B cell (primary cell): ENCODE results near the gene ADCY1. TPM values are rescaled to one million over a fixed set of nuclear protein-coding genes. Genes with fewer than 3 reads are reported as not detected.

Source experiments
- ATAC-seq: fragments of 200-7000 bp; cut with Tn5 transposase; one replicate; pipeline ENCODE4 v1.10.0; 2021; ENCODE audit warnings: low read depth, mild to moderate bottlenecking, moderate number of reproducible peaks, moderate library complexity
- CTCF ChIA-PET: fragments of 350-600 bp; sonication (Branson Sonifier 250); formaldehyde crosslinking; loops from one replicate; lab custom pipeline; 2021; ENCODE audit warnings: antibody characterized with exemption, inconsistent platforms; lab: Charles Lee
- POLR2A ChIA-PET: fragments of 350-600 bp; sonication (Branson Sonifier 250); formaldehyde crosslinking; loops from one replicate; lab custom pipeline; 2021; ENCODE audit warnings: antibody characterized with exemption; lab: Charles Lee
- DNase-seq: peaks from one replicate; pipeline ENCODE4 v3.0.0; 2013
- H2AFZ ChIP-seq: 2 replicates; pipeline ENCODE4 v1.6.1; 2012; ENCODE audit warnings: mild to moderate bottlenecking, low read depth, low read length; ENCODE audit not compliant: insufficient read depth, poor library complexity, severe bottlenecking
- H3K27ac ChIP-seq, 2 donors: 1 replicate in 1 of 2; 2 replicates in 1 of 2; pipeline ENCODE4 v1.5.1; 2012 to 2013; ENCODE audit warnings: low read length in 2 of 2, mild to moderate bottlenecking in 2 of 2, moderate library complexity in 1 of 2
- H3K27me3 ChIP-seq, 4 experiments: fragments of 200-600 bp in 1 of 4; sonication (generic) in 1 of 4; replicated peaks in 1 of 4; 1 replicate in 2 of 4; 2 replicates in 2 of 4; pipeline versions ENCODE4 v1.6.1 to v1.7.0; 2013 to 2016; ENCODE audit warnings: low read length in 3 of 4, mild to moderate bottlenecking in 2 of 4, mixed read lengths in 1 of 4, moderate library complexity in 1 of 4; ENCODE audit not compliant: insufficient read depth in 4 of 4, control insufficient read depth in 3 of 4; ENCODE audit errors: control extremely low read depth in 1 of 4
- H3K36me3 ChIP-seq, 2 experiments: replicated peaks in 1 of 2; 1 replicate in 1 of 2; 2 replicates in 1 of 2; pipeline versions ENCODE4 v1.6.1 to v1.7.1; 2013; ENCODE audit warnings: low read length in 1 of 2; ENCODE audit not compliant: insufficient read depth in 2 of 2, control insufficient read depth in 1 of 2; ENCODE audit errors: control extremely low read depth in 1 of 2, extremely low read depth in 1 of 2
- H3K4me1 ChIP-seq, 2 donors: fragments of 200-600 bp in 1 of 2; sonication (generic) in 1 of 2; 1 replicate in 1 of 2; 2 replicates in 1 of 2; pipeline versions ENCODE4 v1.5.1 to v1.6.1; 2013 to 2017; ENCODE audit warnings: low read length in 2 of 2; ENCODE audit not compliant: control insufficient read depth in 2 of 2, insufficient read depth in 2 of 2
- H3K4me2 ChIP-seq: replicated peaks from 2 replicates; pipeline ENCODE3; 2012; ENCODE audit warnings: mild to moderate bottlenecking, low read depth, low read length; ENCODE audit not compliant: poor library complexity, severe bottlenecking
- H3K4me3 ChIP-seq, 5 experiments: fragments of 200-600 bp in 1 of 5; sonication (generic) in 1 of 5; 1 replicate in 3 of 5; 2 replicates in 2 of 5; pipeline versions ENCODE4 v1.5.1 to v1.7.0; 2011 to 2016; ENCODE audit warnings: low read length in 4 of 5, mild to moderate bottlenecking in 4 of 5, low read depth in 2 of 5, control low read depth in 1 of 5, moderate library complexity in 1 of 5; ENCODE audit not compliant: insufficient read depth in 1 of 5; ENCODE audit errors: control extremely low read depth in 1 of 5, extremely low read depth in 1 of 5
- H3K79me2 ChIP-seq: fragments of 200-600 bp; sonication (generic); one replicate; pipeline ENCODE4 v1.6.0; 2016; ENCODE audit warnings: low read length; ENCODE audit not compliant: control insufficient read depth, insufficient read depth
- H3K9ac ChIP-seq: fragments of 200-600 bp; sonication (generic); 2 replicates; pipeline ENCODE4 v1.6.1; 2017; ENCODE audit warnings: mild to moderate bottlenecking, low read length, moderate library complexity
- H3K9me3 ChIP-seq, 3 donors: one replicate each; pipeline versions ENCODE4 v1.6.1 to v1.7.1; 2013; ENCODE audit warnings: low read length in 2 of 3; ENCODE audit not compliant: control insufficient read depth in 2 of 3, insufficient read depth in 1 of 3; ENCODE audit errors: control extremely low read depth in 1 of 3
- H4K20me1 ChIP-seq: 2 replicates; pipeline ENCODE4 v1.6.0; 2012; ENCODE audit warnings: mild to moderate bottlenecking, low read length; ENCODE audit not compliant: insufficient read depth, control insufficient read depth, poor library complexity, severe bottlenecking
- H3K27ac Mint-ChIP-seq: one replicate; pipeline ENCODE4 v1.8.0; 2021; ENCODE audit warnings: mixed read lengths
- H3K27me3 Mint-ChIP-seq: one replicate; pipeline ENCODE4 v1.8.0; 2021; ENCODE audit warnings: mixed read lengths
- H3K4me1 Mint-ChIP-seq: one replicate; pipeline ENCODE4 v1.8.0; 2021; ENCODE audit warnings: mixed read lengths
- H3K4me3 Mint-ChIP-seq: one replicate; pipeline ENCODE4 v1.8.0; 2021; ENCODE audit warnings: mixed read lengths
- H3K9me3 Mint-ChIP-seq: one replicate; pipeline ENCODE4 v1.8.0; 2022; ENCODE audit warnings: mixed read lengths; ENCODE audit not compliant: insufficient read depth
- CTCF ChIP-seq: fragments of 200-600 bp; IDR thresholded peaks from one replicate; pipeline ENCODE4 v1.8.0; 2022; ENCODE audit warnings: antibody characterized with exemption, mild to moderate bottlenecking
- EZH2 ChIP-seq: IDR thresholded peaks from 2 replicates; pipeline ENCODE4 v1.6.1; 2012; ENCODE audit warnings: borderline replicate concordance, low read depth, mild to moderate bottlenecking, moderate library complexity, low read length; ENCODE audit not compliant: insufficient read depth, poor library complexity, severe bottlenecking
- WGBS: methylation state at CpG from one replicate; pipeline ENCODE4 v1.1.5; 2013; ENCODE audit warnings: missing lambda C conversion rate; ENCODE audit not compliant: insufficient coverage; 5-methylcytosine and 5-hydroxymethylcytosine counted together
- intact Hi-C: fragments of 100-400 bp; cut with micrococcal nuclease; formaldehyde crosslinking; loops from one replicate; pipeline ENCODE4 v1.10.0; 2022
- polyA plus RNA-seq: library from polyadenylated mRNA; depleted of rRNA; stranded (reverse); fragments of >200 nt; gene quantifications from 2 replicates; pipeline ENCODE4 v1.2.3, GENCODE V29; 2012
- total RNA-seq, 2 donors: library from RNA; stranded (reverse); fragments of 120-200 nt in 1 of 2; gene quantifications; 1 replicate in 1 of 2; 2 replicates in 1 of 2; pipeline versions ENCODE4 v1.2.3 to v1.2.4, GENCODE V29; 2013 to 2022

Gene ADCY1
- total and polyA plus RNA-seq, 2 donors (not counting 1 experiment from before 2014, with no cell fraction given) = 0.05 to 0.12 TPM

- H3K27me3 Mint-ChIP-seq = peaks cover 3% of the 10 kb centered on the region
- Histone ChIP-seq H3K27me3 (no peaks in the 10 kb centered on the region), H3K4me1 (no peaks in the 10 kb centered on the region), H3K9me3 (no peaks in the 10 kb centered on the region), H3K4me2 (no peak overlapping the region), H3K4me3 (no peak overlapping the region), H3K79me2 (no peaks in the 10 kb centered on the region), H3K36me3 (no peaks in the 10 kb centered on the region), H3K27ac (no peak overlapping the region), H4K20me1 (no peaks in the 10 kb centered on the region), H3K9ac (no peak overlapping the region), H2AFZ (no peak overlapping the region)
- H3K4me3 Mint-ChIP-seq = no peak overlapping the region
- ChIA-PET CTCF (no interaction called here), POLR2A (no interaction called here)
- no peaks in the 10 kb centered on the region for H3K4me1 Mint-ChIP-seq
- TF ChIP-seq CTCF (no peak), EZH2 (no peak)
- intact Hi-C loops = no loop called here
- ATAC-seq (no peak), DNase-seq (no peak)
- WGBS = 92% methylated on average over 6 of the region's 8 CpGs
- H3K9me3 Mint-ChIP-seq = no peaks in the 10 kb centered on the region
- H3K27ac Mint-ChIP-seq = no peak overlapping the region
Observed at GRCh38 chr7:45593877-45594276, 19.7 kb downstream of the ADCY1 start.

- 91% methylated on average over 4 of the region's 7 CpGs for WGBS
- H3K79me2 ChIP-seq = no peaks in the 10 kb centered on the region
- Mint-ChIP-seq H3K27me3 (peaks cover 3% of the 10 kb centered on the region), H3K4me3 (no peak overlapping the region), H3K9me3 (no peaks in the 10 kb centered on the region), H3K27ac (no peak overlapping the region), H3K4me1 (no peaks in the 10 kb centered on the region)
- H3K27me3 ChIP-seq = no peaks in the 10 kb centered on the region
- no peak overlapping the region for H3K9ac ChIP-seq
- H3K27ac ChIP-seq = no peak overlapping the region
- ChIA-PET CTCF (no interaction called here), POLR2A (no interaction called here)
- H3K4me3 ChIP-seq = no peak overlapping the region
- H3K4me2 ChIP-seq = no peak overlapping the region
- no peaks in the 10 kb centered on the region for H3K36me3 ChIP-seq
- no peaks in the 10 kb centered on the region for H3K9me3 ChIP-seq
- no peak overlapping the region for H2AFZ ChIP-seq
- no peaks in the 10 kb centered on the region for H4K20me1 ChIP-seq
- intact Hi-C loops = no loop called here
- no peak for DNase-seq
- TF ChIP-seq CTCF (no peak), EZH2 (no peak)
- H3K4me1 ChIP-seq = no peaks in the 10 kb centered on the region
- no peak for ATAC-seq
Observed at GRCh38 chr7:45594745-45595535, 20.8 kb downstream of the ADCY1 start.
